ENCODE data around the gene TTLL9. TPM values are rescaled to one million over a fixed set of nuclear protein-coding genes. Genes with fewer than 3 reads are reported as not detected.
"Not testable (repeated sequence)": the region's sequence is repeated elsewhere in the genome, so short reads cannot be mapped to it uniquely, and the experiment has no call there.

The TTLL9 gene
- polyA plus RNA-seq, 1 donor: 1.0 TPM

GRCh38 chr20:31907046-31907445 is 36.6 kb downstream of the TTLL9 start:
- H3K9me3 ChIP-seq (ENCODE audit: control insufficient read depth, low read depth, low read length): no peaks in the 10 kb centered on the region
- no peaks in the 10 kb centered on the region for H3K36me3 ChIP-seq (ENCODE audit: control insufficient read depth, insufficient read depth, low read length)
- no peaks in the 10 kb centered on the region for H3K4me1 ChIP-seq (ENCODE audit: control insufficient read depth, insufficient read depth, low read length)
- H3K27me3 ChIP-seq (ENCODE audit: control insufficient read depth, insufficient read depth, low read length): no peaks in the 10 kb centered on the region
- WGBS (ENCODE audit: insufficient coverage, low lambda C conversion rate): 100% methylated on average over 1 of the region's 5 CpGs
- H3K27ac ChIP-seq (ENCODE audit: low read length): no peak overlapping the region
- H3K4me3 ChIP-seq (ENCODE audit: low read length): no peak overlapping the region
- no peak for DNase-seq

- WGBS (ENCODE audit: insufficient coverage, low lambda C conversion rate): no CpG with 5 or more reads among the region's 5 CpGs
- no peak for DNase-seq
Observed at GRCh38 chr20:31908016-31908415, 37.6 kb downstream of the TTLL9 start.

GRCh38 chr20:31908424-31908823 is 38.0 kb downstream of the TTLL9 start:
- Histone ChIP-seq H3K27ac (ENCODE audit: low read length) (no peak overlapping the region), H3K27me3 (ENCODE audit: control insufficient read depth, insufficient read depth, low read length) (no peaks in the 10 kb centered on the region), H3K4me1 (ENCODE audit: control insufficient read depth, insufficient read depth, low read length) (no peaks in the 10 kb centered on the region), H3K9me3 (ENCODE audit: control insufficient read depth, low read depth, low read length) (no peaks in the 10 kb centered on the region), H3K4me3 (ENCODE audit: low read length) (no peak overlapping the region), H3K36me3 (ENCODE audit: control insufficient read depth, insufficient read depth, low read length) (no peaks in the 10 kb centered on the region)
- WGBS (ENCODE audit: insufficient coverage, low lambda C conversion rate): no CpG with 5 or more reads among the region's 11 CpGs
- no peak for DNase-seq

More at GRCh38 chr20:31908016-31908415, 37.6 kb downstream of the TTLL9 start:
- H3K36me3 ChIP-seq (ENCODE audit: control insufficient read depth, insufficient read depth, low read length): no peaks in the 10 kb centered on the region
- H3K9me3 ChIP-seq (ENCODE audit: control insufficient read depth, low read depth, low read length): no peaks in the 10 kb centered on the region
- no peaks in the 10 kb centered on the region for H3K4me1 ChIP-seq (ENCODE audit: control insufficient read depth, insufficient read depth, low read length)
- no peaks in the 10 kb centered on the region for H3K27me3 ChIP-seq (ENCODE audit: control insufficient read depth, insufficient read depth, low read length)
- no peak overlapping the region for H3K4me3 ChIP-seq (ENCODE audit: low read length)
- no peak overlapping the region for H3K27ac ChIP-seq (ENCODE audit: low read length)

- Histone ChIP-seq H3K9me3 (ENCODE audit: control insufficient read depth, low read depth, low read length) (no peaks in the 10 kb centered on the region), H3K4me3 (ENCODE audit: low read length) (no peak overlapping the region), H3K27ac (ENCODE audit: low read length) (no peak overlapping the region), H3K36me3 (ENCODE audit: control insufficient read depth, insufficient read depth, low read length) (no peaks in the 10 kb centered on the region), H3K4me1 (ENCODE audit: control insufficient read depth, insufficient read depth, low read length) (no peaks in the 10 kb centered on the region), H3K27me3 (ENCODE audit: control insufficient read depth, insufficient read depth, low read length) (no peaks in the 10 kb centered on the region)
- whole genome bisulfite sequencing (ENCODE audit: insufficient coverage, low lambda C conversion rate): no CpG with 5 or more reads among the region's 17 CpGs
- no peak for DNase-seq
Observed at GRCh38 chr20:31909253-31910070, 39.0 kb downstream of the TTLL9 start.

DNA sequence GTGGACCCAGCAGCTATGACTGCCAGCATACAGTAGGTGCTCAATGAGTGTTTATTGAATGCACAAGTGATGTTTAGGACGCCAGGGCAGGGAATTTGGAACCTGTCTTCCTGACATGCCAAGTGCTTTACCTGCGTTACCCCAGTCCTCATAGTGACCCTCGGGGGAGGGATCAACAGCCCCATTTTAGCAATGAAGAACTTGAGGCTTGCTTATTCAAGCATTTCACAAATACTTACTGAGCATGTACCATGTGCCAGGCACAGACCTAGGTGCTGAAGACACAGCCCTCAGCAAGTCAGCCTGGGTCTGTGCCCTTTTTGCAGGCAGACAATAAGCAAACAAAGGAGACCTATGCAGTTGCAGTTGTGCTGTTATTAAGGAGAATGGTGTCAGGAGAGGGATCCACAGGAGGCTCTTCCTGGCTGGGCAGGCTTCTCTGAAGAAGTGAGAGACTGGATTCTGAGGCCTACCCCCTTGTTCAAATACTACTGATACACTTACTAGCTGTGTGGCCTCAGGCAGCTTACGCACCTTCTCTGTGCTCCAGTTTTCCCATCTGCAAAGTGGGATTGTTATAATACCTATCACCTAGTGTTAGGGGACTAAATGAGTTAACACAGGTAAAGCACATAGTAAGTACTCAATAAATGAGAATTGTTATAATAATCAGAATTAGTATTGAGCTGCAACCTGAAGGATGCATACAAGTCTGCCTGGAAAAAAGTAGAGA is 39.8 kb downstream of the TTLL9 start:
- H3K4me3 ChIP-seq (ENCODE audit: low read length): no peak overlapping the region
- 74% methylated on average over 3 of the region's 4 CpGs for WGBS (ENCODE audit: insufficient coverage, low lambda C conversion rate)
- no peaks in the 10 kb centered on the region for H3K9me3 ChIP-seq (ENCODE audit: control insufficient read depth, low read depth, low read length)
- H3K27me3 ChIP-seq (ENCODE audit: control insufficient read depth, insufficient read depth, low read length): no peaks in the 10 kb centered on the region
- H3K27ac ChIP-seq (ENCODE audit: low read length): no peak overlapping the region
- no peaks in the 10 kb centered on the region for H3K4me1 ChIP-seq (ENCODE audit: control insufficient read depth, insufficient read depth, low read length)
- no peaks in the 10 kb centered on the region for H3K36me3 ChIP-seq (ENCODE audit: control insufficient read depth, insufficient read depth, low read length)
- no peak for DNase-seq

DNA sequence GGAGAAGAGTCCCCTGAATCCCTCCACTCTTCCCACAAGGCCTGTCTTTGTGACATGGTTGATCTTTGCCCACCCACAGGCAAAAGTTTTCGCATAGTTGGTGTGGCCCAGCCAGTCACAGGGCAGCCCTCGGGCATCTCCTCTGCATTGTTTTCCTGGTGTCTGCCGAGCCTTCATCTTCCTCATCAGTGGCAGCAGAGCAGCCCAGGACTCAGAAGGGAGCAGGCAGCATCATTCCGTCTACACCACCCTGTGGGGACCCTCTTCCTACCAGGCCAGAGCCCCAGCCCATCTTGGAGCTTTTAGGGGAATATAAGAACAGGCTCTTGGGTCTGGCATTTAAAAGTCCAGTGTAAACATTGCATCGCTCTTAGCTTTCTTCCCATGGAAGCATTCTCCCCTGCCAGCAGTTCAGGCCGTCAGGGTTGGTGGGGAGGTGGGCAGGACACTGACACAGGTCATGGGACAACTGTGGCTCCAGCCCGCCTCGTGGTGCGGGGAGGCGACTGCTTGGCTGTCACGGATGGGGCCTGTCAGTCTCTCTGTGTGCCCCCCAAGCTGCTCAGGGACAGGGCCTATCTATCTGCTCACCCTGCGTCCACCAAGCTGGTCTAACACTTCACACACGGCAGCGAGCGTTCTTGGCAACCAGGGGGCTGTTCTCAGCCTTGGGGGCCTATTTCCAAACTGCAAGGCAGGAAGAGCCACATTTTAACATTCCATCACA is 43.2 kb downstream of the TTLL9 start:
- H3K27me3 ChIP-seq (ENCODE audit: control insufficient read depth, insufficient read depth, low read length): no peaks in the 10 kb centered on the region
- no peaks in the 10 kb centered on the region for H3K36me3 ChIP-seq (ENCODE audit: control insufficient read depth, insufficient read depth, low read length)
- no peak overlapping the region for H3K4me3 ChIP-seq (ENCODE audit: low read length)
- whole genome bisulfite sequencing (ENCODE audit: insufficient coverage, low lambda C conversion rate): no CpG with 5 or more reads among the region's 15 CpGs
- H3K27ac ChIP-seq (ENCODE audit: low read length): no peak overlapping the region
- no peaks in the 10 kb centered on the region for H3K9me3 ChIP-seq (ENCODE audit: control insufficient read depth, low read depth, low read length)
- DNase-seq: no peak
- peaks cover 8% of the 10 kb centered on the region for H3K4me1 ChIP-seq (ENCODE audit: control insufficient read depth, insufficient read depth, low read length)

GRCh38 chr20:31914170-31914569 is 43.7 kb downstream of the TTLL9 start:
- Histone ChIP-seq H3K4me1 (ENCODE audit: control insufficient read depth, insufficient read depth, low read length) (peaks cover 14% of the 10 kb centered on the region), H3K4me3 (ENCODE audit: low read length) (no peak overlapping the region), H3K27me3 (ENCODE audit: control insufficient read depth, insufficient read depth, low read length) (no peaks in the 10 kb centered on the region), H3K9me3 (ENCODE audit: control insufficient read depth, low read depth, low read length) (no peaks in the 10 kb centered on the region), H3K27ac (ENCODE audit: low read length) (no peak overlapping the region), H3K36me3 (ENCODE audit: control insufficient read depth, insufficient read depth, low read length) (no peaks in the 10 kb centered on the region)
- no peak for DNase-seq
- WGBS (ENCODE audit: insufficient coverage, low lambda C conversion rate): 88% methylated on average over 4 of the region's 5 CpGs

- Histone ChIP-seq H3K36me3 (ENCODE audit: control insufficient read depth, insufficient read depth, low read length) (no peaks in the 10 kb centered on the region), H3K27me3 (ENCODE audit: control insufficient read depth, insufficient read depth, low read length) (no peaks in the 10 kb centered on the region), H3K27ac (ENCODE audit: low read length) (no peak overlapping the region), H3K4me3 (ENCODE audit: low read length) (no peak overlapping the region), H3K4me1 (ENCODE audit: control insufficient read depth, insufficient read depth, low read length) (peaks cover 26% of the 10 kb centered on the region), H3K9me3 (ENCODE audit: control insufficient read depth, low read depth, low read length) (no peaks in the 10 kb centered on the region)
- DNase-seq: no peak
- no CpG with 5 or more reads among the region's 7 CpGs for WGBS (ENCODE audit: insufficient coverage, low lambda C conversion rate)
Observed at GRCh38 chr20:31915491-31916280, 45.3 kb downstream of the TTLL9 start.

GRCh38 chr20:31916708-31917107 is 46.3 kb downstream of the TTLL9 start:
- Histone ChIP-seq H3K4me1 (ENCODE audit: control insufficient read depth, insufficient read depth, low read length) (peaks cover 28% of the 10 kb centered on the region), H3K4me3 (ENCODE audit: low read length) (no peak overlapping the region), H3K27me3 (ENCODE audit: control insufficient read depth, insufficient read depth, low read length) (no peaks in the 10 kb centered on the region), H3K9me3 (ENCODE audit: control insufficient read depth, low read depth, low read length) (no peaks in the 10 kb centered on the region), H3K27ac (ENCODE audit: low read length) (no peak overlapping the region), H3K36me3 (ENCODE audit: control insufficient read depth, insufficient read depth, low read length) (no peaks in the 10 kb centered on the region)
- 100% methylated on average over 1 of the region's 4 CpGs for WGBS (ENCODE audit: insufficient coverage, low lambda C conversion rate)
- no peak for DNase-seq

GRCh38 chr20:31917962-31918412 is 47.6 kb downstream of the TTLL9 start:
- DNase-seq: peak; percentile 14 to 65
- not testable (repeated sequence) for H3K27me3 ChIP-seq (ENCODE audit: control insufficient read depth, insufficient read depth, low read length); H3K36me3 ChIP-seq (ENCODE audit: control insufficient read depth, insufficient read depth, low read length); H3K4me3 ChIP-seq (ENCODE audit: low read length); H3K9me3 ChIP-seq (ENCODE audit: control insufficient read depth, low read depth, low read length)
- Histone ChIP-seq H3K27ac (ENCODE audit: low read length) (peak overlapping the region; percentile 72), H3K4me1 (ENCODE audit: control insufficient read depth, insufficient read depth, low read length) (peaks cover 28% of the 10 kb centered on the region)
- WGBS (ENCODE audit: insufficient coverage, low lambda C conversion rate): no CpG with 5 or more reads among the region's 7 CpGs

All from large intestine (tissue), 3 donors.